NCI-H2081 (cell line): ENCODE data around the gene HP1BP3.
"Not testable (repeated sequence)": the region's sequence is repeated elsewhere in the genome, so short reads cannot be mapped to it uniquely, and the experiment has no call there.

Source experiments
- DNase-seq, 2 experiments: peaks; one replicate each; lab custom pipeline; 2025; lab: John Stamatoyannopoulos, UW

The HP1BP3 gene

GRCh38 chr1:20787029-20787839 lies at the start of gene HP1BP3:
Gene HP1BP3, minus strand, starts transcription at chr1:20787307. Its CDS starts 6,867 bp downstream, at chr1:20780440.
- peak; percentile 66 to 75 for DNase-seq

GRCh38 chr1:20836230-20836629 lies 49.1 kb upstream of the HP1BP3 start:
- DNase-seq = no peak

GRCh38 chr1:20834780-20835179 lies 47.7 kb upstream of the HP1BP3 start:
- DNase-seq = no peak

GRCh38 chr1:20834192-20834591 lies 47.1 kb upstream of the HP1BP3 start:
- DNase-seq = no peak

- DNase-seq = peak in 1 of 2 experiments; percentile 11
Measured at GRCh38 chr1:20830378-20830777, 43.3 kb upstream of the HP1BP3 start.

- no peak for DNase-seq
Measured at GRCh38 chr1:20829946-20830345, 42.8 kb upstream of the HP1BP3 start.

GRCh38 chr1:20829531-20829930 lies 42.4 kb upstream of the HP1BP3 start:
- DNase-seq = no peak

- DNase-seq = no peak
Measured at GRCh38 chr1:20823845-20824244, 36.7 kb upstream of the HP1BP3 start.

GRCh38 chr1:20821466-20821865 lies 34.4 kb upstream of the HP1BP3 start:
- DNase-seq = no peak

- no peak for DNase-seq
Measured at GRCh38 chr1:20819818-20820217, 32.7 kb upstream of the HP1BP3 start.

- DNase-seq = no peak
Measured at GRCh38 chr1:20814534-20814871, 27.4 kb upstream of the HP1BP3 start.

- DNase-seq = no peak
Measured at GRCh38 chr1:20811916-20812315, 24.8 kb upstream of the HP1BP3 start.

- no peak for DNase-seq
Measured at GRCh38 chr1:20793236-20793635, 6.1 kb upstream of the HP1BP3 start.

- DNase-seq = no peak
Measured at GRCh38 chr1:20792196-20792595, 5.1 kb upstream of the HP1BP3 start.

GRCh38 chr1:20790785-20791184 lies 3.7 kb upstream of the HP1BP3 start:
- no peak for DNase-seq

GRCh38 chr1:20789598-20789997 lies 2.5 kb upstream of the HP1BP3 start:
- not testable (repeated sequence) for DNase-seq

- peak in 1 of 2 experiments; percentile 50 for DNase-seq
Measured at GRCh38 chr1:20787840-20788795, 1.0 kb upstream of the HP1BP3 start.

- DNase-seq = peak; percentile 94 to 96
Measured at GRCh38 chr1:20786253-20787028, 666 bp downstream of the HP1BP3 start.

- DNase-seq = no peak
Measured at GRCh38 chr1:20785907-20786252, 1.2 kb downstream of the HP1BP3 start.

- no peak for DNase-seq
Measured at GRCh38 chr1:20775700-20776099, 11.4 kb downstream of the HP1BP3 start.

- no peak for DNase-seq
Measured at GRCh38 chr1:20771780-20772179, 15.3 kb downstream of the HP1BP3 start.
